GM10847 (cell line): ENCODE data around the gene WDFY4.

Experiments used
- POLR2A ChIP-seq: IDR thresholded peaks from 2 replicates; pipeline ENCODE4 v1.6.1; 2011; ENCODE audit not compliant: insufficient read length; ENCODE audit errors: extremely low read depth

The WDFY4 gene

DNA sequence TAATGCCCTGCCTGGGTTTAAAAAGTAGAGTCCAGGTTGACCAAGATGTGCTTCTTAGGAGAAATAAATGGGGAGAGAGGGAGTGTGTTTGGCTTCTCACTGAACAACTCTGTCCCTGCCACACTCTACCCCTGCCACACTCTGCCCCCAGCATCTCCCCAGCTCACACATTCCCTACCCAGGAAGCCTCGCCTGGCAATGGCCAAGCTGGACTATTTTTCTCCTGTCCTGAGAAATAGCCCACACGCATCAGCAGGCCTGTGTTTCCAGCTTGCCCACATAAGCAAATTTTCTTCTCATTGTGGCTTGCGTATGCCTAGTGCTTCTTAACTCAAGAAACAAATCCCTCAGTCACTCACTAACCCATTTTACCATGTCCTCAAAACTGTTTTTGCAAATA lies 253.1 kb downstream of the WDFY4 start:
- TF ChIP-seq POLR2A = no peak

DNA sequence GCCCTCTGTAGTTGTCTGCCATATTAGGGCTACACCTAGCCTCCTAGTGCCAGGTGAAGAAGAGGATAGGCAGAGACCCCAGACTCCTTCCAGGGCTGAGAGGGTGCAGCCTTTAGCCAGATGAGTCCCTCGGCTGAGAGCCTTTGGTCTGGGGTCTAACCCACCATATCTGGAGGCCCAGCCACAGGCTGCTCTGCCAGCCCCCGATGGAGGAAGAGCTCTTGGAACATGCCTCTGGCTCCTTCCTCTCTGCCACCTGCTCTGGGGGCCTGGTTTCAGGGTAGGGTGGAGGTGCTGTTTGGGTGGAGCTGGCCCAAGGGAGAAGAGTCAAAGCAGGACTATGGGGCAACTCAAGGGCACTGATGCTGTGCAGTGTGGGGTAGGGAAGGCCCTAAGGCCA lies 253.6 kb downstream of the WDFY4 start:
- no peak for TF ChIP-seq POLR2A

DNA sequence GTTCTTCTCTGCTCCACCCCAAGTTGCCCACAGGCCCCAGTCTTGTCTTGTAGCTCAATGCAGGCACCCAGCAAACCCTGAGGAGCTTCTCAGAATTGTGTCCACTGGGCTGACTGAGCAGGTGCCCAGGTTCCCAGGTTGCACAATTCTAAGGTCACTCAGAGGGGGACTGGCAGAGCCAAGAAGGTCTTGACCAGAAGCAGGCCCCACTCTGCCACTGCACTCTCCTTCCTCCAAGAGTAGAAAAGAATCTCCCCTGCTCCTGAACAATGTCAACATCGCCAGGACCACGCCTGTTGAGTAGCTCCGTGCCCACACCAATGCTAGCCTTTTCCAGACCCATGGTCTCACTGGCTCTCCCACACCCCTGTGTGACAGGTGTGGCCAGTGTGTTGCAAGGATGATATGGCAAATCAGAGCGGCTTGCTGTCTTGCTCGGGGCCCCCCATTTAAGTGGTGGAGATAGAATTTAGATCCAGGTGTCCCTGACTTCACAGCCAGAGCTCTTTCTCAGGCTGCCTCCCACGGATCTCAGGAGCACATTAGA lies 254.4 kb downstream of the WDFY4 start:
- TF ChIP-seq POLR2A = no peak

DNA sequence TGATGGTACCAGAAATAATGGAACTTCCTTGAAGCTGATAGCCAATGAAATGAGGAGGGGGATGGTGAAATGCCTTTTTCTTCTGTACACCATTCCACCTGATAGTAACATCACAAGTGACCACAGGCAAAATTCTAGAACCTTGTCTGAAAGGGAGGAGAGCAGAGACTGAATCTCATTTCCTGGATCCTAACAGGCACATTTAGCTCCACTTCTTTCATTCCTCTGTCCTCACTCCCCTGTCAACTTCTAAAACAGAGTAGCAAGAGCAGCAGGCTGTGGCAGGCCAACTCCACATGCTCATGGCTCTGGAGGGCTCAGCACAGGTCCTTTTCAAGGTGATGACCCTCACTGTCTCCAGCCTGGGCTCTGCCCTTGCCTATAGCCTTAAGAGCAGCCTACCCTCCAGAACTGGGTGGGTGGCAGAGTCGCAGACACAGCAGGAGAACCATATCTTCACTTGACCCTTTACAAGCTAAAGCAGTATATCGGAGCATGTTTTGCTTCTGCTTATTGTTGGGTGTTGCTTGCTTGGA lies 255.2 kb downstream of the WDFY4 start, which contains the start of gene LRRC18:
TSS of gene LRRC18 (minus strand) at position 51 of the 536 bp plus-strand sequence. CDS start 25,685 bp downstream, outside the sequence.
- TF ChIP-seq POLR2A = no peak

DNA sequence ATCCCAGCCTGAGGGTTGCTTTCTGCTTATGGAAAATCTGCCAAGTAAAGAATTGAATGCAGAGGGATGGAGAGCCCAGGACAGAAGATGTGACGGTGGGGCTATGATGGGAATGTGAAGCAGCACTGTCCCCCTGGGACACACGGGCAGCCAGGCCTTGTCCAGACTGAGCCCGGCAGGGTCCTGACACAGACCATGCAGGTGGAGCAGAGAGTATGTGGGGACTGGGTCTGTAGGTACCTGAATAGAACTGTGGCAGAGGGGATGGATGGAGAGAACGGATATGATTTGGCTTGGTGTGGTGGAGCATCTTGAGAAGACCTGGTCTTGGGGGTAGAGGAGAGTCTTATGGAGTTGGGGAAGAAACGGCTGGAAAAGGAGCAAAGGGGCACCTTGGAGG lies 255.7 kb downstream of the WDFY4 start:
- no peak for TF ChIP-seq POLR2A

DNA sequence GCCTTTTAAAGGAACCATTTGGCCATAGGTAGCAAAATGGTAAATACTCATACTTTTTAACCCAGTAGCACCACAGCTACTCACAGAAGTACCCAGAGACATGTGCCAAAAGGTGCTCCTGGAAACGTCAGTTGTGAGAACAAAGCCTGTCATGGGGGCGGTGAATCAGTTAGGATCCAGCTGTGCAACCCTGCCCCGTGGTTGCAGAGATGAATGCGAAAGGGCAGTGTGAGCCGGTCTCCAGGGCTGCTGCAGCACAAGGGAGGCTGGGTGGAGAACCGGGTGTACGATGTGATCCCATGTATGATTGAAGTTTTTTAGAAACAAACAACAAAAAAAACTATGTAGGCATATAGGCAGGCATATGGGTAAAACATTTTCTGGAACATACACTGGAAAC lies 256.3 kb downstream of the WDFY4 start:
- no peak for TF ChIP-seq POLR2A

DNA sequence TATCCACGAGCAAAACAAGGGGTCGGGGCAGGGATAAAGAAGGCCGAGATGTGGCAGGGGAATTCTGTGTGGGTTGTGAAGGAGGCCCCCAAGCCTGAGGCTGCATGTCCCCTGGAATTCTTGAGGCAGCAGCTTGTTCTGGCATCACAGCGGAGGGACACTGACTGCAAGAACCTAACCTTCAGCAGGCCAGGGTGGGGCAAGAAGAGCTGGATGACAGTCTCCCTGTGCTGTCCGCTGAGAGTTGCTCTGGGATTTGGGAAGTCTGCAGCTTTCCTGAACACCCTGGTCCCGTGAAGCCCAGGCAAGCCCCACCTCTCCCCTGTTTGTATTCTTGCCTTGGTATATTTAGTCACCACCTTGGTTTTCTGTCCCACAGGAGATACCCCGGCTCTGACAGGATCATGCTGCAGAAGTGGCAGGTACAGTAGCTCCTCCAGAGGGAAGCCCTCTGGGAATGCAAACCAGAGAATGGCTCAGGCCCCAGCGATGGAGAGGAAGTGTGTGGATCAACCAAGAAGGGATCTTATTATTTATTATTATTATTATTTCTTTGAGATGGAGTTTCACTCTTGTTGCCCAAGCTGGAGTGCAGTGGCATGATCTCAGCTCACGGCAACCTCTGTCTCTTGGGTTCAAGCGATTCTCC lies 256.9 kb downstream of the WDFY4 start:
- no peak for TF ChIP-seq POLR2A

DNA sequence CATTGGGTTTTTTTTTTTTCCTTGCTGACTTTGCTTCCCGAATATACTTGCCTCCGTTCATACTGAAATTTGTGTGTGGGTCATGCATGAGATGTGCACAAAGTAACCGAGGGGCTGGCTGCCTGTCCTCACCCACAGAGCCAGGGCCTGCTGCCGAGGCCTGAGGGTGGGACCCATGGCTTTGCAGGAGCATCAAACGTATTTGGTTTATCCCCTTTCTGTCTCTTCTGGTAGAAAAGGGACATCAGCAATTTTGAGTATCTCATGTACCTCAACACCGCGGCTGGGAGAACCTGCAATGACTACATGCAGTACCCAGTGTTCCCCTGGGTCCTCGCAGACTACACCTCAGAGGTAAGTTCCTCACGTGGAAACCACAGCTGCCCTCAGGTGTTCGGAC lies 258.4 kb downstream of the WDFY4 start:
- no peak for TF ChIP-seq POLR2A

DNA sequence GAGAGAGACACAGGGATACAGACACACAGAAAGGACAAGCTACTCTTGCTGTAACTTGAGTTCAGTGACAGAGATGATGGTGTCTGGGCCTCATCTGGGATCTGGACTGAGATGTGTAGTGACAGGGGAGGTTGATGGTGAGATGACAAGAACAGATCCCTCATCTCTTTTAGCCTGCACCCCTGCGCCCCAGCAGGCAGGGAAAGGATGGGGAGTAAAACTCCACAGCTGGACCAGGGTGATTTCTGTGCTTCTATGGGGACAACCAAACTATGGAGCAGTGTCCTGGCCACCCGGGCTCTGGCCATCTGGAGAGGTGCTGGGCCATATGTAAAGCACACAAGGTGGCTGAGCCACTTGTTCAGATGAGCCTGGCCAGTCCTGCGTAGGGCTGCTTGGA lies 259.5 kb downstream of the WDFY4 start:
- no peak for TF ChIP-seq POLR2A

DNA sequence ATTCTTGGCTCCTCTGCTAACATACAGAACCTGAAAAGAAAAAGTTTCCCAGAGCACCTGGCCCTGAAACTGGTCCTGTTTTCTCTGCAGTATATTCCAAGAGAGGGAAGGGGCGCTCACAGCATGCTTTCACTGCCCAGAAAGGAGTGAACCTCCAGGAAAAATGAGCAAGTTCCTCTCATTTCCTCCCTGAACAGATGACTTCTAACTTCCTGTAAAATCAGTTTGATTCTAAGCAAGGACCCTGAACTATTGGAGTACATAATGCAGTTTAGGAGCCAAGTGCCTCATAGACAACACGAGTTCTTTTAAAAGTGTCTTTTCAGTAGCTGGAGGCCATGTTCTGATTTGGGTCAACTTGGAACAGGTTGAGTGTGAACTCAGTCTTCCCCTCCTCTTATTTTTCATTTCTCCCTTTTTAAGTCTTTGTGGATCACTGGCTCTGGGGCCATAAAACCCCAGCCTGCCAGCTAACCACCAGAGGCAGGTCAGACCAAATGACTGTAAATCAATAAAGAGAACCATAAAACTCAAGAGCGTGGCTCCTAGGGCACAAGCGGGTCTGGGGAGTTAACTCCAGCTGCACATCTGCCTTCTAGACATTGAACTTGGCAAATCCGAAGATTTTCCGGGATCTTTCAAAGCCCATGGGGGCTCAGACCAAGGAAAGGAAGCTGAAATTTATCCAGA lies 260.9 kb downstream of the WDFY4 start:
- no peak for TF ChIP-seq POLR2A

DNA sequence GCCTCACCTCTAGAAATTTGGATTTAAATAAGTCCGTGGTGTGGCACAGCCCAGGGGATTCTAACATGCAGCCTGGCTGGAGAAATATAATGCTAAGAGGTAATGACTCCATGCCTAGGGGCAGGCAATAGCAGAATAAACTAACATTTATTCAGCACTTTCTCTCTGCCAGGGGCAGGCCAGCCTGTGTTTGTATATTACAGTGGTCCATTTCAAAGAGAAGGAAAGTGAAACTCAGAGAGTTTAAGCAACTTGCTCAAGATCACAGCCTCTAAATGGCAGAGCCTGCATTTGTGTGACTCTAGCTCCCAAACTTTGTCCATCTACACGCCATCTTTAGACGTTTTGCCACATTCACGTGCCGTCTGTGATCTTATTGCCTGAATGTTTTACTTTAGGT lies 261.7 kb downstream of the WDFY4 start:
- no peak for TF ChIP-seq POLR2A

DNA sequence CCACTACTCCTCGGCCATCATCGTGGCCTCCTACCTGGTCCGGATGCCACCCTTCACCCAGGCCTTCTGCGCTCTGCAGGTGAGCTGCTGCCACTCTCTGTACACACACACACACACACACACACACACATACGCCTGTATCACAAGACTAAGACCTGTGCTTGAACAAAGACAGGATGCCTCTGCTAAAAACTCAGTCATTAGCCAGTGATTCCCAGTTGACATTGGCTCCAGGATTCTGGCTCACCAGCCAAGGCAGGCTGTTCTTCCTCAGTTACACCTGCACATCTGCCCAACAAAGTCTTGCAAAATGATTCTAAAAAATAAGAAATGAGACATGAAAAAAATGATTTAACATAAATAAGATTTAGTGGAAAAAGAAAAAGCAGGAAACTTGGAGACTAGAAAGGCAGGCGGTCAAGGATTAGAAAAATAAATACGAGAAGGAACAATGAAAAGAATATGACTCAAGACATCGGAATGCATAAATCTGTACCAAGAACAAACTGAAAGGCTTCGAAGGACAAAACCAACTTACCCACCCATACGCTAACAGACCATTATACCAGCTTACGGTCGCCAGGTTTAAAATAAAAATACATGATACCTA lies 262.3 kb downstream of the WDFY4 start:
- no peak for TF ChIP-seq POLR2A

DNA sequence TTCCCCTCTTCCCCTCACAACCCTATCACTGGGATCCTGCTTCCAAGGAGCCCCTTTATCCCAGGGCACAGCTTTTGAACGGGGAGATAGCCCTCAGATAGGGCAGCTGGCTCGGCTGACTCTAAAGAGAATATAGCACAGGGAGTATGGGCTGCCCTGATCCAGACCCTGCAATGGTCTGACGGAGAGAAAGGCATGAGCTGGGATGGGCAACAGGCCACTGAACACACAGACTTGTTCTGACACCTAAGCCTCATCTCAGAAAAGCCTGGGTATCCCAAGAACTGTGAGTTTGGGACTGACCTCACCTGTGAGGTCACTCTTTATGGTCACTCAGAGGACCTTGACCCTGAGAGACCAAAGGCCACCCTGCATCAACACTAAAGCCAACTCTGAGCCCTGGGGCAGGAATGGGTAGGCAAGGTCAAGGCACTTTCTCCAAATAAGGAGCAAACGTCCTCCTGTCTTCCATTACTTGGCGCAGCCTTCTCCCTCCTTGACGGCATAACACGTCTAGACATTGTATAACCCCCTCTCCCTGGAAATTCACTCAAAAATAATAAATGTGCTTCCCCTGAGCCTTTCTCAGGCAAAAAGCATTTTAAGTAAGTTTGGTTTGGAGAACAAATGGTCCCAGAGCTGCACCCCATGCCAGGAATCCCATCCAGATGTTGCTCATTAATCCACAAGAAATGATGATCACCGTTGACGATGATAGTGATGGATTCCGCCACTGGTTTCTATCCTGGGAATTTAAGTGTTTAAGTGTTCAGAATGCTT lies 263.2 kb downstream of the WDFY4 start:
- no peak for TF ChIP-seq POLR2A

DNA sequence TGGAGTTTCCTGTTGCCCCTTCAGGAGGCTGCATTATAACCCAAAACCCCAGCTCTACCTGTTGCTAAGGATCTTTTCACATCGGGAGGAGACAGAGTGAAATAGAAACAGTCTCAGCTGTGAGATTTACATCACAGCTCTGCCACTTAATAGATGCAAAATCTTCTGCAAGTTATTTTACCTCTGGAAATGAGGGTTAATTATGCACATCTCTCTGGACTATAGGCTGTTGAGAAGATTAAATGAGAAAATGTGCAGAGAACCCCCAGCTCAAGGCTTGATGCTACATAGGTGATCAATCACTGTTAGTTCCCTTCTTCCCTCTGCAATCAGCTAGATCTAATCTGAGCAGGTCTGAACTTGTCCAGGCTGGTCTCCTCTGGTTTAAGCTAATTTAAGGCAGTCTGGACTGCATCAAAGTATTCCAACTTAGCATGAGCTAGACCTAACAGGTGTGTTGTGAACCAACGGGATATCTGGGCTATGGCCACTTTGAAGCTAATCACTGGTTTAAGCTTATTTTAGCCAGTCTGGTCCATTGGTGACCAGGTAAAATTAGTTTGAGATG lies 263.9 kb downstream of the WDFY4 start:
- TF ChIP-seq POLR2A = no peak

DNA sequence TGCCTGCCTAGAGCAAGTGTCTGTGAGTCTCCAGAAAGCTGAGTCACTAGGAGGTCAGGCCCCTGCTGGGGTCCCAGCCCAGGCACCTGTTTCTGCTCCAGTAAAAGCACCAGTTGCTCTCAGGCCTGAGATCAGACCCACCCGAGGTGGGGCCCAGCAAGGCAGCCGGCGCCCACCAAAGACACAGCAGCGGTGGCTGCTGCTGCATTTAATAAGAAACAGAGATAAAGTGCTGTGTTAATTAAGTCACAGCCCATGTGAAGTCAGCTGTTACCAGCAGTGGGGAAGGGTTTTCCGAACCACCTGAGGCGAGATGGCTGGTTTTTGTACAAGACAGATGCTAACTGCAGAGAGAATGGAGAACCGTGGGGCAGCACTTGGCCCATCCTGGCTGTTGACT lies 267.0 kb downstream of the WDFY4 start:
- no peak for TF ChIP-seq POLR2A
